Subcutaneous adipose tissue (tissue), 4 donors: ENCODE data around the gene PMVK. TPM values are rescaled to one million over a fixed set of nuclear protein-coding genes. Genes with fewer than 3 reads are reported as not detected.

ENCODE experiments used
- total RNA-seq, 4 donors: library from RNA; depleted of rRNA; stranded (reverse); fragments of >200 nt; gene quantifications; one replicate each; pipeline ENCODE4 v1.1.0, GENCODE V29; 2016
- TF ChIP-seq, protein P1 (sequence below): fragments of 450-650 bp; IDR thresholded peaks from one replicate; pipeline ENCODE4 v1.5.1; 2016; ENCODE audit warnings: low read depth, mild to moderate bottlenecking, control low read depth, antibody characterized with exemption, moderate library complexity

PMVK gene
- total RNA-seq = 10 to 100 TPM; 11.6 to 22.4 (median 14.4) TPM

DNA sequence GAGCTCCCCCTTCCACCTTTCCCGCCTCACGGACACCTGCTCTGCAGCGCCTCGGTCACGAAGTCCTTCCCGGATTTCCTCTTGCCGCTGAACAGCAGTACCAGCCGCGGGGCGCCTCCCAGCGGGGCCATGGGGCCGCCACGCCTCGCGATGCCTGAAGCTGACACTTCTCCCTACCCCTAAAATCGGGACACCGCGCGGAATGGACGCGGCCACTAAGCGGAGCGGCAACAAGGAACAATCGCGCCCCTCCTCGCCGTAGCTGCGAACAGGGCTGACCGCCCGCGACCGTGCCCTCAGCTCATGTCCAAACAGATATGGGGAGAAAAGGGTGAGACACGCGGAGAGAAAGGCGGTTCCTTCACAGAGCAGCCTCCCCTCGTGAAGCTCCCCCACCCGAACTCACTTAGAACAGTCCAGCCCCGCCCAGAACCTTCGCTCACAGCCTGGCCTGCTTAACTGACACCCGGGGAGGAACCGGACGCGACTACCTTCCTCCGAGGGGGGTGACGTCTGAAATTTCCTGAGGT, at the start of gene PMVK:
PMVK (minus strand) TSS at position 165 of the 530 bp plus-strand sequence; CDS start at position 131, 34 bp downstream.
- TF ChIP-seq, protein P1, sequence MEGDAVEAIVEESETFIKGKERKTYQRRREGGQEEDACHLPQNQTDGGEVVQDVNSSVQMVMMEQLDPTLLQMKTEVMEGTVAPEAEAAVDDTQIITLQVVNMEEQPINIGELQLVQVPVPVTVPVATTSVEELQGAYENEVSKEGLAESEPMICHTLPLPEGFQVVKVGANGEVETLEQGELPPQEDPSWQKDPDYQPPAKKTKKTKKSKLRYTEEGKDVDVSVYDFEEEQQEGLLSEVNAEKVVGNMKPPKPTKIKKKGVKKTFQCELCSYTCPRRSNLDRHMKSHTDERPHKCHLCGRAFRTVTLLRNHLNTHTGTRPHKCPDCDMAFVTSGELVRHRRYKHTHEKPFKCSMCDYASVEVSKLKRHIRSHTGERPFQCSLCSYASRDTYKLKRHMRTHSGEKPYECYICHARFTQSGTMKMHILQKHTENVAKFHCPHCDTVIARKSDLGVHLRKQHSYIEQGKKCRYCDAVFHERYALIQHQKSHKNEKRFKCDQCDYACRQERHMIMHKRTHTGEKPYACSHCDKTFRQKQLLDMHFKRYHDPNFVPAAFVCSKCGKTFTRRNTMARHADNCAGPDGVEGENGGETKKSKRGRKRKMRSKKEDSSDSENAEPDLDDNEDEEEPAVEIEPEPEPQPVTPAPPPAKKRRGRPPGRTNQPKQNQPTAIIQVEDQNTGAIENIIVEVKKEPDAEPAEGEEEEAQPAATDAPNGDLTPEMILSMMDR = no peak

DNA sequence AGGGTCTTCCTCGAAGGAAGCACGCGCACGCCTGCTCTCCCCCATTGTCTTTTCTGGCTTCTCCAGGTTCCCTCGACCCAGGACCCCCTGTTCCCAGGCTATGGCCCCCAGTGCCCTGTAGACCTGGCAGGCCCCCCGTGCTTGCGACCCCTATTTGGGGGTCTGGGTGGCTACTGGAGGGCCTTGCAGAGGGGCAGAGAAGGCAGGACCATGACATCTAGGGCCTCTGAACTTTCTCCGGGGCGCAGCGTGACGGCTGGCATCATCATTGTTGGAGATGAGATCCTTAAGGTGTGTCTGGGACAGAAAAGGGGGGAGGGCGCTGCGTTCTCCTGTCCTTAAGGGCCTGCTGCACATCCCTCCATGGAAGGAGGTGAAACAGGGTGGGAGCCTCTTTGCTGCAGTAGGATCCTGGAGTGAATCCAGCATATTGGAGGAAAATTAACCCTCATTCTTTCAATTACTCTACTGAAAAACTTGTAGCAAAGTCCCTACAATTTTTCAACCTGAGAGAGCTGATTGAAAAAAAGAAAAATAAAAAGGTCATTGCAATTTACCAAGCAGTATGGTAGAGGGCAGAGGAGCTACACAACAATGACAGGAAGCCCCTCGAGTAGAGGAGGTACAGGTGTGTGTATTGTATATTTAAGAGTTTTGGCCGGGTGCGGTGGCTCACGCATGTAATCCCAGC, 47.4 kb upstream of the PMVK start:
- TF ChIP-seq, protein P1 = no peak

- TF ChIP-seq, protein P1 = no peak
These were observed 46.6 kb upstream of the PMVK start, which contains the start of gene FLAD1 for GRCh38 chr1:154982897-154983648. TSS of gene FLAD1 (plus strand) at chr1:154983344. CDS start at chr1:154983695, 351 bp downstream.

GRCh38 chr1:154982341-154982740, 45.8 kb upstream of the PMVK start:
- TF ChIP-seq, protein P1 = no peak

GRCh38 chr1:154978360-154978759, 41.8 kb upstream of the PMVK start:
- TF ChIP-seq, protein P1 = no peak

DNA sequence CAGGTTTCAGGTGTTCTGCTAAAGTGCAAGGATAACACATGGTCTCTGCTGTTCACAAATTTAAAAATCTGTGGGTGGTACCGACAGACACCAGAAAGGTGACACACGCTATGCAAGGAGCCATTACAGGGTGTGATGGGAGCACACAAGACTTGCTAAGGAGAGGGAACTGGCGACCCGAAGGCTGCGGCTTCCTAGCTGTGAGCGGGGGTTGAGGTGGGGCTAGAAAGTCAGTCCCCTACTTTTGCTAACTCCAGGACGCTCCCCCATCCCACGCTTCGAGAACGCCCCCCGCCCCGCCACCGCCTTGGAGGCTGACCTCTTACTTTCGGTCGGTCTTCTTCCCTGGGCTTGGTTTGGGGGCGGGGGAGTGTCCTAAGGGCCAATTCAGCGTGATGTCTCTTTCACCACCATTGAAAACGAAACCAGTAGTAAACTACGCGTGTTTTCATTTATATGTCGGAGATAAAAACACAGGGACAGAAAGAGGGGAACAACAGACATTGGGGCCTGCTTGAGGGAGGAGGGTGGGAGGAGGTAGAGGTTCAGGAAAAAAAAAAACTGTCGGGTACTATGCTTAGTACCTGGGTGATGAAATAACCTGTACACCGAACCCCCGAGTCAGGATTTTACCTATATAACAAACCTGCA, 39.0 kb upstream of the PMVK start:
- TF ChIP-seq, protein P1 = no peak
